SK-N-SH (cell line): ENCODE results near the gene PPP1R9B. TPM values are rescaled to one million over a fixed set of nuclear protein-coding genes. Genes with fewer than 3 reads are reported as not detected.

Experiments
- CTCF ChIA-PET: fragments of 300-600, 350-600 bp; formaldehyde crosslinking; extraction: SDS; loops from one replicate; lab custom pipeline; 2021; lab: Yijun Ruan, JAX
- POLR2A ChIA-PET: fragments of 350-600 bp; sonication (Branson Sonifier 250); formaldehyde crosslinking; extraction: SDS; loops from one replicate; lab custom pipeline; 2020; ENCODE audit warnings: antibody characterized with exemption, inconsistent platforms; lab: Yijun Ruan, JAX
- DNase-seq: peaks from one replicate; pipeline ENCODE4 v3.0.0; 2012
- H2AFZ ChIP-seq: fragments of 200-600 bp; sonication (generic); 2 replicates; pipeline ENCODE4 v1.8.1; 2016; ENCODE audit warnings: antibody characterized with exemption, mild to moderate bottlenecking, low read depth
- H3F3A ChIP-seq: fragments of 200-600 bp; sonication (generic); replicated peaks from 2 replicates; pipeline ENCODE3; 2016; ENCODE audit warnings: antibody characterized with exemption, mild to moderate bottlenecking; ENCODE audit not compliant: insufficient read depth
- H3K27ac ChIP-seq, 2 experiments: fragments of 200-500 bp in 1 of 2; fragments of 200-600 bp in 1 of 2; sonication (Bioruptor generic) in 1 of 2; sonication (generic), shearing (Covaris generic) in 1 of 2; 2 replicates each; pipeline versions ENCODE4 v1.5.1 to v1.6.1; 2014 to 2016; ENCODE audit warnings: low read depth in 2 of 2, inconsistent platforms in 1 of 2, low read length in 1 of 2, mild to moderate bottlenecking in 1 of 2, mixed read lengths in 1 of 2
- H3K27me3 ChIP-seq: fragments of 200-600 bp; sonication (generic), shearing (Covaris generic); 2 replicates; pipeline ENCODE4 v1.6.1; 2016; ENCODE audit warnings: mixed run types; ENCODE audit not compliant: insufficient read depth
- H3K36me3 ChIP-seq, 2 experiments: fragments of 200-500 bp in 1 of 2; fragments of 200-600 bp in 1 of 2; sonication (Bioruptor generic) in 1 of 2; sonication (generic) in 1 of 2; replicated peaks in 1 of 2; 2 replicates each; pipeline versions ENCODE3 to v1.5.1; 2014 to 2016; ENCODE audit warnings: low read length in 1 of 2, mild to moderate bottlenecking in 1 of 2; ENCODE audit not compliant: insufficient read depth in 2 of 2, control insufficient read depth in 1 of 2
- H3K4me1 ChIP-seq, 2 experiments: fragments of 200-500 bp in 1 of 2; fragments of 200-600 bp in 1 of 2; sonication (Bioruptor generic) in 1 of 2; sonication (generic), shearing (Covaris generic) in 1 of 2; 2 replicates each; pipeline versions ENCODE4 v1.5.1 to v1.6.1; 2014 to 2016; ENCODE audit warnings: low read depth in 1 of 2, low read length in 1 of 2, mixed run types in 1 of 2; ENCODE audit not compliant: insufficient read depth in 2 of 2, control insufficient read depth in 1 of 2
- H3K4me2 ChIP-seq: fragments of 200-600 bp; sonication (generic), shearing (Covaris generic); 2 replicates; pipeline ENCODE4 v1.6.1; 2017; ENCODE audit warnings: mixed run types
- H3K4me3 ChIP-seq, 2 experiments: fragments of 200-500 bp in 1 of 2; fragments of 200-600 bp in 1 of 2; sonication (Bioruptor generic) in 1 of 2; sonication (generic), shearing (Covaris generic) in 1 of 2; 2 replicates each; pipeline versions ENCODE4 v1.5.1 to v1.8.1; 2014 to 2016; ENCODE audit warnings: low read depth in 2 of 2, inconsistent platforms in 1 of 2, low read length in 1 of 2, mild to moderate bottlenecking in 1 of 2, mixed read lengths in 1 of 2, moderate library complexity in 1 of 2
- H3K79me2 ChIP-seq: fragments of 200-600 bp; sonication (generic); 2 replicates; pipeline ENCODE4 v1.8.1; 2017; ENCODE audit warnings: mild to moderate bottlenecking; ENCODE audit not compliant: insufficient read depth
- H3K9ac ChIP-seq: fragments of 200-600 bp; sonication (generic); 2 replicates; pipeline ENCODE4 v1.6.1; 2017; ENCODE audit warnings: mixed run types
- H3K9me2 ChIP-seq: fragments of 200-600 bp; sonication (generic); 2 replicates; pipeline ENCODE4 v1.6.1; 2017; ENCODE audit warnings: mixed run types
- H3K9me3 ChIP-seq: fragments of 200-600 bp; sonication (generic); 2 replicates; pipeline ENCODE4 v1.6.1; 2017; ENCODE audit warnings: mixed run types, mild to moderate bottlenecking, moderate library complexity
- H4K20me1 ChIP-seq: fragments of 200-600 bp; sonication (generic); 2 replicates; pipeline ENCODE4 v1.6.1; 2017; ENCODE audit warnings: mild to moderate bottlenecking, mixed run types; ENCODE audit not compliant: insufficient read depth
- CHD2 ChIP-seq: fragments of 150-350 bp; IDR thresholded peaks from 2 replicates; pipeline ENCODE4 v1.6.1; 2018; ENCODE audit warnings: low read length; ENCODE audit not compliant: partially characterized antibody
- JUND ChIP-seq: IDR thresholded peaks from 2 replicates; pipeline ENCODE4 v1.4.0; 2012
- PBX3 ChIP-seq: IDR thresholded peaks from 2 replicates; pipeline ENCODE4; 2012
- POLR2AphosphoS5 ChIP-seq: IDR thresholded peaks from 2 replicates; pipeline ENCODE4 v1.6.1; 2012; ENCODE audit warnings: low read depth, low read length
- RFX5 ChIP-seq: IDR thresholded peaks from 2 replicates; pipeline ENCODE4 v1.6.1; 2012; ENCODE audit warnings: mild to moderate bottlenecking, improper control_type of control experiment, low read length
- TAF1 ChIP-seq: IDR thresholded peaks from 2 replicates; pipeline ENCODE4 v1.6.1; 2012; ENCODE audit warnings: low read depth, mild to moderate bottlenecking, low read length, moderate library complexity, borderline replicate concordance
- ZBTB33 ChIP-seq: IDR thresholded peaks from 2 replicates; pipeline ENCODE4 v1.4.0; 2012; ENCODE audit warnings: low read depth, borderline replicate concordance
- WGBS: methylation state at CpG from one replicate; pipeline ENCODE4 v1.1.6; 2017; ENCODE audit warnings: low lambda C conversion rate; 5-methylcytosine and 5-hydroxymethylcytosine counted together
- polyA plus RNA-seq, 3 experiments: library from polyadenylated mRNA; depleted of rRNA; stranded (reverse); fragments of >200 nt; gene quantifications; 2 replicates each; pipeline ENCODE4 v1.2.3, GENCODE V29; 2012

PPP1R9B gene
- polyA plus RNA-seq, 1 of the 3 experiments (the other 2 are of a cell fraction): 35.2 TPM

GRCh38 chr17:50182783-50183420 lies 32.4 kb upstream of the PPP1R9B start:
- peaks cover 12 to 29% of the 10 kb centered on the region in 2 experiments; a peak in 3 of 4 replicates for H3K4me1 ChIP-seq
- no peak overlapping the region for H3K9ac ChIP-seq
- no peak overlapping the region for H2AFZ ChIP-seq
- H3K9me2 ChIP-seq: no peaks in the 10 kb centered on the region
- DNase-seq: no peak
- H3K27ac ChIP-seq: peak overlapping the region in 1 of 2 experiments; percentile 100; a peak in 2 of 4 replicates
- TF ChIP-seq JUND: peak; percentile 42; the same call in 1 of the 2 replicates
- peak; percentile 2; the same call in 1 of the 2 replicates for TF ChIP-seq PBX3
- TF ChIP-seq ZBTB33: peak; percentile 49; the same call in 1 of the 2 replicates
- no peak for TF ChIP-seq CHD2
- peak; percentile 56 for TF ChIP-seq POLR2AphosphoS5
- ChIA-PET POLR2A (no interaction called here), CTCF (interaction anchor here (0.9 to 4.0 kb wide), 7 partner anchors 9 to 91 kb away, joined by 3 to 31 read pairs (median 6); partner anchors contain the start of gene COL1A1)
- peaks cover 36 to 39% of the 10 kb centered on the region in 2 experiments for H3K36me3 ChIP-seq
- H3K9me3 ChIP-seq: no peaks in the 10 kb centered on the region
- WGBS: 92% methylated on average over 18 of the region's 18 CpGs
- H3K4me3 ChIP-seq: no peak overlapping the region
- no peak overlapping the region for H3K4me2 ChIP-seq
- no peaks in the 10 kb centered on the region for H3K27me3 ChIP-seq
- peaks cover 64% of the 10 kb centered on the region for H4K20me1 ChIP-seq
- peaks cover 3% of the 10 kb centered on the region; the same call in 1 of the 2 replicates for H3K79me2 ChIP-seq
- H3F3A ChIP-seq: peaks cover 92% of the 10 kb centered on the region

DNA sequence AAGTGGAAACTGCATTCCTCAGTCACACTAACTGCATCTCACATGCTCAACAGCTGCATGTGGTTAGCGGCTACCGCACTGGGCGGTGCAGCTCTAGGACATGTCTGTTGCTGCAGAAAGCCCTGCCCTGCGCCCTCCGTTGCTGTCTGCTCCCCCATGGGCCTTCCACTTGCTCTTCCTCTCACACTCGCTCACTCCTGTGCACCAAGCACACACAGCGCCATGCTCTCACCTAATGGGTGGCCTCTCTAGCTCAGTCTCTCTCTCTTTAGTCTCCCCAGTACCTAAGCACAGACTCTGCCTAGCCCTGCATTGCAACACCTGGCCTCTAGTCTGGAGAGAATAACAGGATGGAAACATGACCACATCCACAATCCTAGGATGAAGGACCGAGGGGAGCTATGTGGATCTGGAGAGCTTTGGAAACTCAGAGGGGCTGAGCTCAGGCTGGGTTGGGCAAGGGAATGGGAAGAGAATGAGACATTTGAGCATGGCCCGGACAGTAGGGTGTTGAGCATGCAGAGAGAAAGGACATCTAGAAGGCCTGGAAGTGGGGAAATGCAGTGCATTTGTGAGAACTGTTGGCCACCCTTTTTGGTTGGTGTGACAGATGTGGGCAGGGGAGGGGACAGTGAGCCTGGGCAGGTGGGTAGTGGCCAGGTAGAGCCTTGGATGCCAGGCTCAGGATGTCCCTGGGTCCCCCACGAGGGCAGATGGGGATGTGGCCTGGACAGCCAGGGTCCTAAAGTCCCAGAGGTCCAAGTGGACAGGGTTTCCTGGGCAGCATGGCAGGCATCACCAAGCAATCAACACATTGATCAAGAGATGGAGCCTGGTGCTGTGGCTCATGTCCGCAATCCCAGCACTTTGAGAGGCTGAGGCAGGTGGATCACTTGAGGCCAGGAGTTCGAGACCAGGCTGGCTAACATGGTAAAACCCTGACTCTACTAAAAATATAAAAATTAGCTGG lies 31.4 kb upstream of the PPP1R9B start:
- peaks cover 88% of the 10 kb centered on the region for H3F3A ChIP-seq
- peaks cover 54% of the 10 kb centered on the region for H4K20me1 ChIP-seq
- WGBS: 91% methylated on average over 11 of the region's 12 CpGs
- H3K79me2 ChIP-seq: peaks cover 3% of the 10 kb centered on the region; the same call in 1 of the 2 replicates
- H3K4me3 ChIP-seq: no peak overlapping the region
- peak overlapping the region in 1 of 2 experiments; percentile 100; a peak in 2 of 4 replicates for H3K27ac ChIP-seq
- H3K9me2 ChIP-seq: no peaks in the 10 kb centered on the region
- ChIA-PET CTCF (interaction anchor here (0.5 to 4.0 kb wide), 12 partner anchors 8 to 254 kb away, joined by 3 to 31 read pairs (median 4); partner anchors contain the start of gene COL1A1), POLR2A (no interaction called here)
- no peaks in the 10 kb centered on the region for H3K27me3 ChIP-seq
- DNase-seq: no peak
- no peak overlapping the region for H3K9ac ChIP-seq
- peaks cover 26 to 29% of the 10 kb centered on the region in 2 experiments for H3K36me3 ChIP-seq
- TF ChIP-seq RFX5: no peak
- no peak for TF ChIP-seq TAF1
- peak; percentile 41; the same call in 1 of the 2 replicates for TF ChIP-seq POLR2AphosphoS5
- H3K4me2 ChIP-seq: no peak overlapping the region
- no peak overlapping the region for H2AFZ ChIP-seq
- H3K9me3 ChIP-seq: no peaks in the 10 kb centered on the region
- peaks cover 21 to 39% of the 10 kb centered on the region in 2 experiments; a peak in 3 of 4 replicates for H3K4me1 ChIP-seq
